K562 (cell line): Measurements from ENCODE around the gene OR2F2. TPM values are rescaled to one million over a fixed set of nuclear protein-coding genes. Genes with fewer than 3 reads are reported as not detected.

ENCODE experiments used
- ATAC-seq: fragments of 200-7000 bp; cut with Tn5 transposase; 3 replicates; pipeline ENCODE4 v1.9.1; 2020; ENCODE audit warnings: moderate library complexity
- BruUV-seq: library from RNA; stranded (reverse); fragments of 400-500 nt; replicated peaks from 2 replicates; lab custom pipeline; 2021; lab: Mats Ljungman, UMichigan
- CTCF ChIA-PET: fragments of 300-600 bp; formaldehyde crosslinking; extraction: SDS; loops from one replicate; lab custom pipeline; 2021; ENCODE audit warnings: low intra/inter-chr PET ratio; lab: Yijun Ruan, JAX
- POLR2A ChIA-PET: fragments of 300-600, 350-650 bp; sonication (Branson Sonifier 250); formaldehyde crosslinking; extraction: SDS; loops from one replicate; lab custom pipeline; 2021; ENCODE audit warnings: antibody characterized with exemption, inconsistent platforms; lab: Yijun Ruan, JAX
- DNase-seq, 4 experiments: peaks; one replicate each; pipeline versions ENCODE4 v3.0.0 to v3.0.0-alpha.2; 2011 to 2018; ENCODE audit warnings: low spot score in 3 of 4, mixed read lengths in 3 of 4; ENCODE audit errors: extremely low read depth in 1 of 4
- FAIRE-seq: peaks from 2 replicates; lab custom pipeline; 2011; peaks lifted over from hg19 to GRCh38; lab: Jason Lieb, UNC
- H2AFZ ChIP-seq: 2 replicates; pipeline ENCODE4 v1.6.0; 2011; ENCODE audit warnings: low read depth, low read length, control low read depth, inconsistent platforms
- H3K27ac ChIP-seq: fragments of 200-600 bp; 3 replicates; pipeline ENCODE4 v1.8.0; 2011; ENCODE audit warnings: low read depth, mild to moderate bottlenecking, control low read depth, inconsistent platforms, low read length, moderate library complexity, mixed read lengths; ENCODE audit errors: extremely low read depth
- H3K27me3 ChIP-seq, 2 experiments: fragments of 300-600 bp in 1 of 2; 2 replicates in 1 of 2; 3 replicates in 1 of 2; pipeline versions ENCODE4 v1.6.0 to v1.8.0; 2011; ENCODE audit warnings: inconsistent platforms in 2 of 2, low read length in 2 of 2, mild to moderate bottlenecking in 1 of 2, mixed read lengths in 1 of 2, moderate library complexity in 1 of 2; ENCODE audit not compliant: control insufficient read depth in 2 of 2, insufficient read depth in 2 of 2
- H3K36me3 ChIP-seq: fragments of 300-600 bp; 3 replicates; pipeline ENCODE4 v1.8.0; 2011; ENCODE audit warnings: mild to moderate bottlenecking, low read length, inconsistent platforms; ENCODE audit not compliant: control insufficient read depth, insufficient read depth
- H3K4me1 ChIP-seq, 2 experiments: fragments of 200-600 bp in 1 of 2; replicated peaks in 1 of 2; 2 replicates in 1 of 2; 3 replicates in 1 of 2; pipeline versions ENCODE4 v1.5.1 to v1.8.0; 2011; ENCODE audit warnings: inconsistent platforms in 2 of 2, low read length in 2 of 2, mild to moderate bottlenecking in 1 of 2, mixed read lengths in 1 of 2, moderate library complexity in 1 of 2; ENCODE audit not compliant: control insufficient read depth in 2 of 2, insufficient read depth in 2 of 2
- H3K4me2 ChIP-seq: 2 replicates; pipeline ENCODE4 v1.6.1; 2011; ENCODE audit warnings: low read length, control low read depth, inconsistent platforms, mixed read lengths; ENCODE audit not compliant: insufficient read depth
- H3K4me3 ChIP-seq: fragments of 200-600 bp; sonication (generic), shearing (Covaris generic); 2 replicates; pipeline ENCODE4 v1.5.1; 2016; ENCODE audit warnings: control low read depth, inconsistent platforms
- H3K79me2 ChIP-seq: fragments of 200-600 bp; 3 replicates; pipeline ENCODE4 v1.8.0; 2011; ENCODE audit warnings: low read length, inconsistent platforms; ENCODE audit not compliant: control insufficient read depth, insufficient read depth
- H3K9ac ChIP-seq, 2 experiments: 2 replicates each; pipeline versions ENCODE4 v1.6.0 to v1.6.1; 2011; ENCODE audit warnings: low read depth in 2 of 2, low read length in 2 of 2, control low read depth in 1 of 2, inconsistent platforms in 1 of 2, mild to moderate bottlenecking in 1 of 2, mixed read lengths in 1 of 2; ENCODE audit not compliant: insufficient read depth in 1 of 2
- H3K9me1 ChIP-seq: one replicate; pipeline ENCODE4 v1.6.0; 2011; ENCODE audit warnings: inconsistent platforms, mild to moderate bottlenecking, low read length, moderate library complexity; ENCODE audit not compliant: control insufficient read depth, insufficient read depth
- H3K9me3 ChIP-seq: replicated peaks from 2 replicates; pipeline ENCODE4 v1.5.1; 2011; ENCODE audit warnings: low read depth, low read length, inconsistent platforms; ENCODE audit not compliant: control insufficient read depth, insufficient read depth
- H4K20me1 ChIP-seq: replicated peaks from 2 replicates; pipeline ENCODE4 v1.6.1; 2011; ENCODE audit warnings: low read length, inconsistent platforms, mixed read lengths; ENCODE audit not compliant: control insufficient read depth, insufficient read depth
- E2F5 ChIP-seq: sonication (generic); formaldehyde crosslinking; IDR thresholded peaks from 2 replicates; pipeline ENCODE4 v1.8.0; 2022; ENCODE audit warnings: mild to moderate bottlenecking, missing genetic modification reagents
- MAX ChIP-seq: sonication (generic); formaldehyde crosslinking; IDR thresholded peaks from 2 replicates; pipeline ENCODE4 v1.9.0; 2022; ENCODE audit warnings: mild to moderate bottlenecking, missing genetic modification reagents
- REST ChIP-seq, 2 experiments: fragments of 450-650 bp; formaldehyde crosslinking in 1 of 2; IDR thresholded peaks; 2 replicates each; pipeline versions ENCODE4 v1.4.0 to v1.6.1; 2014 to 2020; ENCODE audit warnings: mild to moderate bottlenecking in 2 of 2, borderline replicate concordance in 1 of 2, low read depth in 1 of 2
- WHSC1 ChIP-seq: IDR thresholded peaks from one replicate; pipeline ENCODE4 v1.6.1; 2012; ENCODE audit warnings: low read length, control low read depth, inconsistent platforms
- ZBTB11 ChIP-seq, 3 experiments: fragments of 200-800 bp in 1 of 3; fragments of 250-450 bp in 1 of 3; fragments of 450-650 bp in 1 of 3; sonication (Bioruptor Pico) in 1 of 3; sonication (Bioruptor generic) in 1 of 3; formaldehyde crosslinking in 1 of 3; IDR thresholded peaks; 2 replicates each; pipeline versions ENCODE4 v1.6.1 to v1.8.0; 2016 to 2022; ENCODE audit warnings: mild to moderate bottlenecking in 2 of 3, missing genetic modification characterization in 2 of 3, missing compliant biosample characterization in 1 of 3, moderate library complexity in 1 of 3
- ZNF584 ChIP-seq: fragments of 200-800 bp; sonication (Bioruptor generic); IDR thresholded peaks from 2 replicates; pipeline ENCODE4 v1.6.1; 2016; ENCODE audit warnings: low read depth, mild to moderate bottlenecking, missing genetic modification characterization, missing compliant biosample characterization
- WGBS: fragments of 100-300 bp; shearing (Covaris generic); methylation state at CpG from one replicate; pipeline ENCODE4 v1.1.6; 2016; ENCODE audit warnings: low coverage, mixed read lengths; ENCODE audit not compliant: insufficient coverage; ENCODE audit errors: missing lambda C conversion rate; 5-methylcytosine and 5-hydroxymethylcytosine counted together
- in situ Hi-C: fragments of 300-500 bp; cut with MboI; formaldehyde crosslinking; loops from 4 replicates; pipeline ENCODE4 v1.15.0; 2018; ENCODE audit warnings: inconsistent platforms, mixed read lengths
- intact Hi-C: fragments of 100-400 bp; cut with micrococcal nuclease; formaldehyde crosslinking; loops from 2 replicates; pipeline ENCODE4 v1.14.2; 2022
- polyA plus RNA-seq, 8 experiments: library from polyadenylated mRNA; depleted of rRNA in 4 of 8; stranded (reverse) in 5 of 8; unstranded in 3 of 8; fragments of >200 nt; fragmentation: Nextera tagmentation in 2 of 8; fragmentation: Illumina TruSeq in 1 of 8; extraction: Ambion mirVana in 2 of 8; extraction: Trizol in 1 of 8; gene quantifications; 2 replicates each; pipeline versions ENCODE4 v1.2.1 to v1.2.3, GENCODE V29; 2011 to 2014; ENCODE audit warnings: inconsistent platforms in 1 of 8, missing spikeins in 1 of 8
- total RNA-seq, 7 experiments: library from RNA; depleted of rRNA in 6 of 7; stranded (reverse); fragments of >200 nt in 6 of 7; fragmentation: Illumina TruSeq in 2 of 7; extraction: Trizol in 2 of 7; gene quantifications; 2 replicates each; pipeline versions ENCODE4 v1.2.1 to v1.2.3, GENCODE V29; 2011 to 2021; ENCODE audit warnings: low replicate concordance in 1 of 7

The OR2F2 gene
- total and polyA plus RNA-seq, 9 of the 15 experiments (the other 6 are each of a cell fraction or from before 2014, with no cell fraction given), result not detected

- DNase-seq, result no peak
- no peak overlapping the region for H3K4me3 ChIP-seq
- H3K36me3 ChIP-seq, result no peaks in the 10 kb centered on the region; the same call in 2 of the 3 replicates
- H3K9me1 ChIP-seq, result no peaks in the 10 kb centered on the region
- CTCF ChIA-PET, result no interaction called here
- intact Hi-C loops, result no loop called here
- H3K4me2 ChIP-seq, result no peak overlapping the region
- WGBS, result 9% methylated on average over 2 of the region's 2 CpGs
- in situ Hi-C loops, result no loop called here
- no peak overlapping the region for H2AFZ ChIP-seq
- no peak overlapping the region for H3K9ac ChIP-seq
- no peak overlapping the region for H3K27ac ChIP-seq
- peaks cover 5 to 22% of the 10 kb centered on the region in 2 experiments for H3K4me1 ChIP-seq
- peaks cover 0 to 6% of the 10 kb centered on the region in 2 experiments; a peak in 1 of 5 replicates for H3K27me3 ChIP-seq
- POLR2A ChIA-PET, result no interaction called here
- H3K9me3 ChIP-seq, result no peaks in the 10 kb centered on the region
- FAIRE-seq, result no peak
- no peaks in the 10 kb centered on the region for H4K20me1 ChIP-seq
- ATAC-seq, result no peak
- BruUV-seq, result no TSS peak
- no peaks in the 10 kb centered on the region for H3K79me2 ChIP-seq
- no peak for TF ChIP-seq ZBTB11 (CRISPR knock-in tag; IDR thresholded peaks at IDR 0.05)
- no peak for TF ChIP-seq E2F5 (CRISPR knock-in tag)
- no peak for TF ChIP-seq REST (IDR thresholded peaks at IDR 0.05; ENCODE audit: borderline replicate concordance)
- no peak for TF ChIP-seq REST (CRISPR knock-in tag; IDR thresholded peaks at IDR 0.05; ENCODE audit: low read depth)
- no peak for TF ChIP-seq WHSC1
- TF ChIP-seq MAX (CRISPR knock-in tag), result no peak
- TF ChIP-seq ZNF584 (CRISPR knock-in tag), result no peak
These were observed 43.6 kb downstream of the OR2F2 start for GRCh38 chr7:143978585-143978984.
